ENCODE measurements around the gene STUM. TPM values are rescaled to one million over a fixed set of nuclear protein-coding genes. Genes with fewer than 3 reads are reported as not detected.
A peak's percentile ranks its signal among the peaks of the same experiment; 100 is the strongest.

Gene STUM
- total RNA-seq, 1 donor from 2014 or later, result not detected

DNA sequence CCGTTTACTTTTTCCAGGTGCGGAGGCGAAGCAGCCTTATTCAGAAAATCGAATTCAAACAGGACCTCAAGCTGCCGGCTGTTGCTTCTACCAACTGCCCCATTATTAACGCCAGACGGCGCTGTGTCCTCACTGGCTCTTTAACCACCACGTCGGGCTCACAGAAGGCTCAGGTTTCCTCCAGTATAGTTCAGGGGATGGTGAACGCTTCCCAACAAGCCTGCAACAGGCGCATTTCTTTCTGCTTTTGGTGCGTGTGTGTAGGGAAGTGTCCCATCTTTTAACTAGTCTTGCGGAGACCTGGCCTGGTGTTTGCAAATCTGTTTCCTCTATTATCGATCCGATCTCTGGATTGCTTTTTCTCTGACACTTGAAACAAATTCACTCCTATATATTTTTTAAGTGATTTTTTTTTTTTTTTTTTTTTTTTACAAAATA, 791 bp upstream of the STUM start:
- Mint-ChIP-seq H3K27ac (no peak overlapping the region), H3K4me3 (peak overlapping the region; percentile 80), H3K36me3 (no peaks in the 10 kb centered on the region), H3K9me3 (no peaks in the 10 kb centered on the region), H3K4me1 (peaks cover 14% of the 10 kb centered on the region), H3K27me3 (ENCODE audit: insufficient read depth, low read depth) (peaks cover 28% of the 10 kb centered on the region)
- peak; percentile 83 for TF ChIP-seq CTCF (IDR thresholded peaks at IDR 0.05)
- no peak for TF ChIP-seq EZH2phosphoT487 (IDR thresholded peaks at IDR 0.05)
- TF ChIP-seq EZH2 (IDR thresholded peaks at IDR 0.05), result no peak
- Histone ChIP-seq H3K9me3 (ENCODE audit: low read depth) (no peaks in the 10 kb centered on the region), H2AFZ (replicated peaks) (no peak overlapping the region), H3K27me3 (peaks cover 74% of the 10 kb centered on the region), H3K4me3 (peak overlapping the region; percentile 58), H3K4me1 (peaks cover 20% of the 10 kb centered on the region), H3K9ac (no peak overlapping the region), H3K36me3 (no peaks in the 10 kb centered on the region), H3K79me2 (ENCODE audit: low read depth) (no peaks in the 10 kb centered on the region), H3K27ac (no peak overlapping the region), H3F3A (ENCODE audit: low read depth) (peaks cover 8% of the 10 kb centered on the region), H3K4me2 (peak overlapping the region; percentile 95), H4K20me1 (ENCODE audit: low read depth) (peaks cover 7% of the 10 kb centered on the region)
- DNase-seq (ENCODE audit: low spot score), result peak; percentile 95

- peak; percentile 99 for TF ChIP-seq EZH2 (IDR thresholded peaks at IDR 0.05)
- peak; percentile 95 for TF ChIP-seq EZH2phosphoT487 (IDR thresholded peaks at IDR 0.05)
- no peak for TF ChIP-seq CTCF (IDR thresholded peaks at IDR 0.05)
- Histone ChIP-seq H2AFZ (replicated peaks) (peak overlapping the region; percentile 95), H3K4me2 (peak overlapping the region; percentile 95), H3K36me3 (no peaks in the 10 kb centered on the region), H3K4me1 (peaks cover 20% of the 10 kb centered on the region), H3K9ac (no peak overlapping the region), H4K20me1 (ENCODE audit: low read depth) (peaks cover 7% of the 10 kb centered on the region), H3K79me2 (ENCODE audit: low read depth) (no peaks in the 10 kb centered on the region), H3K9me3 (ENCODE audit: low read depth) (no peaks in the 10 kb centered on the region), H3K4me3 (peak overlapping the region; percentile 58), H3K27me3 (peaks cover 89% of the 10 kb centered on the region), H3K27ac (no peak overlapping the region), H3F3A (ENCODE audit: low read depth) (peaks cover 8% of the 10 kb centered on the region)
- Mint-ChIP-seq H3K4me1 (peaks cover 14% of the 10 kb centered on the region), H3K9me3 (no peaks in the 10 kb centered on the region), H3K27me3 (ENCODE audit: insufficient read depth, low read depth) (peaks cover 28% of the 10 kb centered on the region), H3K27ac (no peak overlapping the region), H3K4me3 (peak overlapping the region; percentile 81), H3K36me3 (no peaks in the 10 kb centered on the region)
- peak; percentile 19 for DNase-seq (ENCODE audit: low spot score)
Observed at GRCh38 chr1:226549094-226549936, 751 bp downstream of the STUM start.

- Histone ChIP-seq H3K27me3 (peaks cover 97% of the 10 kb centered on the region), H2AFZ (replicated peaks) (no peak overlapping the region), H4K20me1 (ENCODE audit: low read depth) (peaks cover 7% of the 10 kb centered on the region), H3K27ac (no peak overlapping the region), H3K4me1 (peaks cover 20% of the 10 kb centered on the region), H3K4me2 (peak overlapping the region; percentile 95), H3F3A (ENCODE audit: low read depth) (peaks cover 8% of the 10 kb centered on the region), H3K9me3 (ENCODE audit: low read depth) (no peaks in the 10 kb centered on the region), H3K36me3 (no peaks in the 10 kb centered on the region), H3K79me2 (ENCODE audit: low read depth) (no peaks in the 10 kb centered on the region), H3K9ac (no peak overlapping the region), H3K4me3 (peak overlapping the region; percentile 58)
- TF ChIP-seq CTCF (IDR thresholded peaks at IDR 0.05) (peak; percentile 16), EZH2phosphoT487 (IDR thresholded peaks at IDR 0.05) (no peak)
- Mint-ChIP-seq H3K36me3 (no peaks in the 10 kb centered on the region), H3K27ac (no peak overlapping the region), H3K27me3 (ENCODE audit: insufficient read depth, low read depth) (peaks cover 33% of the 10 kb centered on the region), H3K4me1 (peaks cover 14% of the 10 kb centered on the region), H3K4me3 (peak overlapping the region; percentile 81), H3K9me3 (no peaks in the 10 kb centered on the region)
- DNase-seq (ENCODE audit: low spot score), result peak; percentile 45
Observed at GRCh38 chr1:226549937-226550671, 1.5 kb downstream of the STUM start.

Measured in neural progenitor cell (in vitro differentiated cells).